Activated CD8-positive, alpha-beta memory T cell treated with anti-CD3 and anti-CD28 coated beads for 48 hours (primary cell): ENCODE measurements around the gene SCG5.

Source experiments
- DNase-seq, 3 experiments: peaks; one replicate each; pipeline ENCODE4 v3.0.0-alpha.2; 2020; ENCODE audit warnings: low read depth in 2 of 3, low spot score in 2 of 3

Gene SCG5

GRCh38 chr15:32690941-32691688 lies 49.6 kb downstream of the SCG5 start:
- no peak for DNase-seq

GRCh38 chr15:32691689-32692038 lies 50.2 kb downstream of the SCG5 start:
- no peak for DNase-seq

- DNase-seq, result no peak
Observed at GRCh38 chr15:32692286-32692685, 50.8 kb downstream of the SCG5 start.

GRCh38 chr15:32694222-32694983 lies 52.9 kb downstream of the SCG5 start:
- no peak for DNase-seq

- no peak for DNase-seq
Observed at GRCh38 chr15:32698773-32699390, 57.4 kb downstream of the SCG5 start.

- DNase-seq, result no peak
Observed at GRCh38 chr15:32700501-32701150, 59.1 kb downstream of the SCG5 start.

GRCh38 chr15:32701863-32702262 lies 60.4 kb downstream of the SCG5 start:
- DNase-seq, result no peak

- DNase-seq, result no peak
Observed at GRCh38 chr15:32704395-32704981, 63.0 kb downstream of the SCG5 start.

- no peak for DNase-seq
Observed at GRCh38 chr15:32705446-32705845, 63.9 kb downstream of the SCG5 start.

- DNase-seq, result no peak
Observed at GRCh38 chr15:32706704-32707103, 65.2 kb downstream of the SCG5 start.

- DNase-seq, result no peak
Observed at GRCh38 chr15:32707436-32707835, 65.9 kb downstream of the SCG5 start.

GRCh38 chr15:32709295-32710033 lies 68.0 kb downstream of the SCG5 start:
- DNase-seq, result no peak

GRCh38 chr15:32715276-32715675 lies 73.8 kb downstream of the SCG5 start:
- DNase-seq, result no peak

GRCh38 chr15:32716216-32716914 lies 74.9 kb downstream of the SCG5 start:
- DNase-seq, result no peak

- DNase-seq, result no peak
Observed at GRCh38 chr15:32716915-32717425, 75.5 kb downstream of the SCG5 start.

GRCh38 chr15:32717426-32718226 lies 76.1 kb downstream of the SCG5 start, which contains the start of gene GREM1:
GREM1 (plus strand) TSS chr15:32718004; CDS start chr15:32730691, 12,687 bp downstream.
- no peak for DNase-seq

GRCh38 chr15:32718227-32718820 lies 76.8 kb downstream of the SCG5 start:
- DNase-seq, result no peak
